Neural cell (in vitro differentiated cells): ENCODE data around the gene RNF212. TPM values are rescaled to one million over a fixed set of nuclear protein-coding genes. Genes with fewer than 3 reads are reported as not detected.

ENCODE experiments used
- H2AFZ ChIP-seq: fragments of 200-600, 300-800 bp; sonication (generic), shearing (Covaris generic); 2 replicates; pipeline ENCODE4 v1.6.0; 2014; ENCODE audit warnings: low read depth, mild to moderate bottlenecking, antibody characterized with exemption, low read length, moderate library complexity
- H3F3A ChIP-seq: fragments of 200-600 bp; shearing (Covaris generic); 2 replicates; pipeline ENCODE4 v1.6.1; 2016; ENCODE audit warnings: mild to moderate bottlenecking, moderate library complexity, mixed read lengths, antibody characterized with exemption, low read length; ENCODE audit not compliant: insufficient read depth, poor library complexity, severe bottlenecking
- H3K27ac ChIP-seq: fragments of 200-600, 300-800 bp; sonication (generic), shearing (Covaris generic); 2 replicates; pipeline ENCODE4 v1.5.1; 2014; ENCODE audit warnings: mild to moderate bottlenecking, low read length, moderate library complexity
- H3K27me3 ChIP-seq: fragments of 300-800, 200-600 bp; sonication (generic), shearing (Covaris generic); 2 replicates; pipeline ENCODE4 v1.6.0; 2014; ENCODE audit warnings: mild to moderate bottlenecking, low read depth, low read length, moderate library complexity; ENCODE audit not compliant: insufficient read depth
- H3K36me3 ChIP-seq: fragments of 300-800, 200-600 bp; sonication (generic), shearing (Covaris generic); 2 replicates; pipeline ENCODE4 v1.5.1; 2014; ENCODE audit warnings: mild to moderate bottlenecking, antibody characterized with exemption, low read length, moderate library complexity; ENCODE audit not compliant: insufficient read depth
- H3K4me2 ChIP-seq: fragments of 300-800, 200-600 bp; sonication (generic), shearing (Covaris generic); 2 replicates; pipeline ENCODE4 v1.6.0; 2014; ENCODE audit warnings: mild to moderate bottlenecking, low read length
- H3K4me3 ChIP-seq: fragments of 300-800, 200-600 bp; sonication (generic), shearing (Covaris generic); 2 replicates; pipeline ENCODE4 v1.5.1; 2014; ENCODE audit warnings: mild to moderate bottlenecking, low read length, moderate library complexity
- H3K79me2 ChIP-seq: fragments of 200-600 bp; shearing (Covaris generic); replicated peaks from 2 replicates; pipeline ENCODE4 v1.6.0; 2014; ENCODE audit warnings: mild to moderate bottlenecking, low read length, moderate library complexity; ENCODE audit not compliant: insufficient read depth
- H3K9ac ChIP-seq: fragments of 300-800, 200-600 bp; sonication (generic), shearing (Covaris generic); 2 replicates; pipeline ENCODE4 v1.6.1; 2016; ENCODE audit warnings: mild to moderate bottlenecking, low read length, mixed read lengths
- H3K9me2 ChIP-seq: fragments of 200-600 bp; shearing (Covaris generic); 2 replicates; pipeline ENCODE4 v1.6.1; 2016; ENCODE audit warnings: mild to moderate bottlenecking, low read length, mixed read lengths; ENCODE audit not compliant: insufficient read depth
- H3K9me3 ChIP-seq: fragments of 200-600, 300-800 bp; sonication (generic), shearing (Covaris generic); 2 replicates; pipeline ENCODE4 v1.6.1; 2016; ENCODE audit warnings: mild to moderate bottlenecking, mixed run types, low read length, moderate library complexity, mixed read lengths
- H4K20me1 ChIP-seq: fragments of 200-600 bp; shearing (Covaris generic); 2 replicates; pipeline ENCODE4 v1.6.1; 2016; ENCODE audit warnings: mild to moderate bottlenecking, mixed run types; ENCODE audit not compliant: insufficient read depth
- CTCF ChIP-seq: fragments of 450-650 bp; IDR thresholded peaks from 2 replicates; pipeline ENCODE4 v1.5.1; 2014; ENCODE audit warnings: antibody characterized with exemption, mild to moderate bottlenecking, moderate library complexity; ENCODE audit not compliant: poor library complexity, severe bottlenecking
- EP300 ChIP-seq: fragments of 450-650 bp; conservative IDR thresholded peaks from 2 replicates; pipeline ENCODE4 v1.6.1; 2014; ENCODE audit warnings: antibody characterized with exemption, mild to moderate bottlenecking, moderate library complexity; ENCODE audit not compliant: poor library complexity, severe bottlenecking
- EZH2 ChIP-seq: fragments of 200-600, 300-800 bp; shearing (Covaris generic), sonication (generic); IDR thresholded peaks from 2 replicates; pipeline ENCODE4 v1.6.1; 2014; ENCODE audit warnings: antibody characterized with exemption, low read length, borderline replicate concordance, mild to moderate bottlenecking; ENCODE audit not compliant: insufficient read depth, poor library complexity, severe bottlenecking
- MXI1 ChIP-seq: fragments of 450-650 bp; conservative IDR thresholded peaks from 2 replicates; pipeline ENCODE4 v1.6.1; 2014; ENCODE audit warnings: antibody characterized with exemption, mild to moderate bottlenecking; ENCODE audit not compliant: poor library complexity, severe bottlenecking
- POLR2AphosphoS5 ChIP-seq: IDR thresholded peaks from 2 replicates; pipeline ENCODE4 v1.6.1; 2012
- RAD21 ChIP-seq: fragments of 450-650 bp; conservative IDR thresholded peaks from 2 replicates; pipeline ENCODE4 v1.6.1; 2014; ENCODE audit warnings: antibody characterized with exemption, mild to moderate bottlenecking, moderate library complexity
- SMC3 ChIP-seq: fragments of 450-650 bp; conservative IDR thresholded peaks from 2 replicates; pipeline ENCODE4 v1.6.1; 2014; ENCODE audit warnings: antibody characterized with exemption, mild to moderate bottlenecking, moderate library complexity; ENCODE audit not compliant: poor library complexity
- TAF1 ChIP-seq: IDR thresholded peaks from 2 replicates; pipeline ENCODE4 v1.6.1; 2012; ENCODE audit warnings: low read depth
- polyA minus RNA-seq: library from RNA; depleted of rRNA, polyadenylated mRNA; stranded (reverse); fragments of >200 nt; gene quantifications from 2 replicates; pipeline ENCODE4 v1.2.3, GENCODE V29; 2014
- polyA plus RNA-seq: library from polyadenylated mRNA; depleted of rRNA; stranded (reverse); fragments of >200 nt; gene quantifications from 2 replicates; pipeline ENCODE4 v1.2.3, GENCODE V29; 2014
- TF ChIP-seq, protein P1 (sequence below): IDR thresholded peaks from 2 replicates; pipeline ENCODE4 v1.6.1; 2012; ENCODE audit warnings: borderline replicate concordance

Gene RNF212
- polyA plus RNA-seq (0.30 and 1.5 TPM in 2 replicates), polyA minus RNA-seq (1.2 TPM in 1 of 2 replicates, not detected in the other)

DNA sequence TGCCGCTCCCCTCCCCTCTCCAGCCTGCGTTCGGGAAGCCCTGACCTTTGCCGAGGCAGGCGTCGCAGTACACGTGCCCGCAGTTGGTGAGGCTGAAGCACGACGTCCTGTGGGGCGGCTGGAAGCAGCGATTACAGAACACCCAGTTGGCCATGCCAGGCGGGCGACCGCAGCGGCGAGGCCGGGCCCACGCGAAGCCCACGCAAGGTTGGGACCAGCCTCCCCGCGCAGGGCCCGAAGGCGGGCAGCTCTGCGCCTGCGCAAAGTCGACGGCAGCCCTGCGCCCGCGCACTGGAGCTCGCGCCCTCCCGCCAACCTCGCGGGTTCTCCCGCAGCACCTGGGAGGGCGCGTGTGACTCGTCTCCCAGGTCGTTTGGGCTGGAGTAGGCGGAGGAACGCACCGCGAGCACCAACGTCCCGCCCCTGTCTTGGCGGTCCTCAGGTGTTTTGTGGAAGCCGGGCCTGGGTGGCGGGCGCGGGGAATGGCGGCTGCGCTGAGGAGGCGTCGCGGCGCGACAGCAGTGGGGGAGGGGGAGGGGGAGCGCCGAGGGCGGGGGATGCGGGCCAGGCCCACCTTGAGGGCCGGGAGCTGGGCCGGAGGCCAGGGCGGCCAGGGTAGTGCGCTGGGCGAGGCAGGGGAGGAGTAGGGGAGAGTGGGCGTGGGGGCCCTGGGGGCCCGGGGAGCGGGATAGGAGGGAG lies at the start of gene RNF212:
Gene RNF212 (minus strand): TSS at position 254 of the 699 bp plus-strand sequence. CDS start 100 bp downstream, at position 154.
- no peaks in the 10 kb centered on the region for H3K79me2 ChIP-seq
- no peaks in the 10 kb centered on the region for H3K9me2 ChIP-seq
- no peak within 1 kb of the TSS for H3K9ac ChIP-seq
- H3K36me3 ChIP-seq = no peaks in the 10 kb centered on the region
- no peak within 1 kb of the TSS for H2AFZ ChIP-seq
- no peak for TF ChIP-seq POLR2AphosphoS5
- TF ChIP-seq, protein P1, sequence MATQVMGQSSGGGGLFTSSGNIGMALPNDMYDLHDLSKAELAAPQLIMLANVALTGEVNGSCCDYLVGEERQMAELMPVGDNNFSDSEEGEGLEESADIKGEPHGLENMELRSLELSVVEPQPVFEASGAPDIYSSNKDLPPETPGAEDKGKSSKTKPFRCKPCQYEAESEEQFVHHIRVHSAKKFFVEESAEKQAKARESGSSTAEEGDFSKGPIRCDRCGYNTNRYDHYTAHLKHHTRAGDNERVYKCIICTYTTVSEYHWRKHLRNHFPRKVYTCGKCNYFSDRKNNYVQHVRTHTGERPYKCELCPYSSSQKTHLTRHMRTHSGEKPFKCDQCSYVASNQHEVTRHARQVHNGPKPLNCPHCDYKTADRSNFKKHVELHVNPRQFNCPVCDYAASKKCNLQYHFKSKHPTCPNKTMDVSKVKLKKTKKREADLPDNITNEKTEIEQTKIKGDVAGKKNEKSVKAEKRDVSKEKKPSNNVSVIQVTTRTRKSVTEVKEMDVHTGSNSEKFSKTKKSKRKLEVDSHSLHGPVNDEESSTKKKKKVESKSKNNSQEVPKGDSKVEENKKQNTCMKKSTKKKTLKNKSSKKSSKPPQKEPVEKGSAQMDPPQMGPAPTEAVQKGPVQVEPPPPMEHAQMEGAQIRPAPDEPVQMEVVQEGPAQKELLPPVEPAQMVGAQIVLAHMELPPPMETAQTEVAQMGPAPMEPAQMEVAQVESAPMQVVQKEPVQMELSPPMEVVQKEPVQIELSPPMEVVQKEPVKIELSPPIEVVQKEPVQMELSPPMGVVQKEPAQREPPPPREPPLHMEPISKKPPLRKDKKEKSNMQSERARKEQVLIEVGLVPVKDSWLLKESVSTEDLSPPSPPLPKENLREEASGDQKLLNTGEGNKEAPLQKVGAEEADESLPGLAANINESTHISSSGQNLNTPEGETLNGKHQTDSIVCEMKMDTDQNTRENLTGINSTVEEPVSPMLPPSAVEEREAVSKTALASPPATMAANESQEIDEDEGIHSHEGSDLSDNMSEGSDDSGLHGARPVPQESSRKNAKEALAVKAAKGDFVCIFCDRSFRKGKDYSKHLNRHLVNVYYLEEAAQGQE = no peak
- H3K4me3 ChIP-seq = peak within 1 kb of the TSS; percentile 30
- no peaks in the 10 kb centered on the region for H4K20me1 ChIP-seq
- no peak within 1 kb of the TSS for H3K4me2 ChIP-seq
- no peaks in the 10 kb centered on the region for H3K9me3 ChIP-seq
- H3F3A ChIP-seq = no peaks in the 10 kb centered on the region
- H3K27ac ChIP-seq = no peak within 1 kb of the TSS
- H3K27me3 ChIP-seq = no peaks in the 10 kb centered on the region

DNA sequence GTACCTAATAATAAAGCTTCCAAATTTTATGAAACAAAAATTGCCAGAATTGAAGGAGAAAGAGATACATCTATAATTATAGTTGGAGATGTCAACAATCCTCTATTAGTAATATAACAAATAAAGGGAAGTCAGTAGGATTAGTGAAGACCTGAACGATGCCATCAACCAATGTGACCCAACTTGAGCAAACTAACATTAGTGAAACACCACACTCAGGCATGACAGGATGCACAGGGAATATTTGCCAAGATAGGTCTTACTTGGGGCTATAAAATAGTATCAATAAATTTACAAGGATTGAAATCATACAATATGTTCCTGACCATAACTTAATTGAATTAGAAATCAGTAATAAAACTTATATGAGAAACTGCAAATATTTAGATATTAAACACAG lies 47.0 kb upstream of the RNF212 start:
- Histone ChIP-seq H3F3A (no peaks in the 10 kb centered on the region), H2AFZ (no peak overlapping the region), H3K9me3 (peaks cover 9% of the 10 kb centered on the region), H3K9me2 (no peaks in the 10 kb centered on the region), H3K4me2 (no peak overlapping the region), H3K27ac (no peak overlapping the region), H3K27me3 (peaks cover 4% of the 10 kb centered on the region), H3K4me3 (no peak overlapping the region), H3K79me2 (no peaks in the 10 kb centered on the region), H3K36me3 (no peaks in the 10 kb centered on the region), H3K9ac (no peak overlapping the region), H4K20me1 (no peaks in the 10 kb centered on the region)
- TF ChIP-seq MXI1 = no peak
- no peak for TF ChIP-seq CTCF
- TF ChIP-seq POLR2AphosphoS5 = no peak
- no peak for TF ChIP-seq EZH2
- TF ChIP-seq, protein P1 = no peak
- TF ChIP-seq SMC3 = no peak
- TF ChIP-seq EP300 = no peak
- no peak for TF ChIP-seq TAF1
- no peak for TF ChIP-seq RAD21
